Activated CD4-positive, alpha-beta T cell treated with anti-CD3 and anti-CD28 coated beads for 36 hours (primary cell): ENCODE measurements around the gene INPP5E. TPM values are rescaled to one million over a fixed set of nuclear protein-coding genes. Genes with fewer than 3 reads are reported as not detected.
A peak's percentile ranks its signal among the peaks of the same experiment; 100 is the strongest.
"Not testable (repeated sequence)": the region's sequence is repeated elsewhere in the genome, so short reads cannot be mapped to it uniquely, and the experiment has no call there.

Source experiments
- ATAC-seq: fragments of 200-7000 bp; cut with Tn5 transposase; one replicate; pipeline ENCODE4 v1.10.0; 2021; ENCODE audit warnings: mild to moderate bottlenecking, moderate library complexity
- CTCF ChIA-PET: fragments of 350-600 bp; sonication (Branson Sonifier 250); formaldehyde crosslinking; loops from one replicate; lab custom pipeline; 2021; ENCODE audit warnings: antibody characterized with exemption; lab: Charles Lee
- POLR2A ChIA-PET: fragments of 350-600 bp; sonication (Branson Sonifier 250); formaldehyde crosslinking; loops from one replicate; lab custom pipeline; 2021; ENCODE audit warnings: antibody characterized with exemption, inconsistent platforms; lab: Charles Lee
- DNase-seq: peaks from one replicate; pipeline ENCODE4 v3.0.0-alpha.2; 2020
- H3K27ac Mint-ChIP-seq: one replicate; pipeline ENCODE4 v1.8.0; 2021; ENCODE audit warnings: mixed read lengths
- H3K27me3 Mint-ChIP-seq: one replicate; pipeline ENCODE4 v1.8.0; 2021; ENCODE audit warnings: mixed read lengths
- H3K36me3 Mint-ChIP-seq: one replicate; pipeline ENCODE4 v1.8.0; 2021; ENCODE audit warnings: low read depth, mixed read lengths
- H3K4me1 Mint-ChIP-seq: one replicate; pipeline ENCODE4 v1.8.0; 2021; ENCODE audit warnings: mixed read lengths
- H3K4me3 Mint-ChIP-seq: one replicate; pipeline ENCODE4 v1.8.0; 2021; ENCODE audit warnings: mild to moderate bottlenecking, moderate library complexity, mixed read lengths
- H3K9me3 Mint-ChIP-seq: one replicate; pipeline ENCODE4 v1.8.0; 2021; ENCODE audit warnings: low read depth, mixed read lengths
- intact Hi-C, 2 experiments: fragments of 100-400 bp; cut with DNase I in 1 of 2; cut with micrococcal nuclease in 1 of 2; formaldehyde crosslinking; loops; one replicate each; pipeline versions ENCODE4 v1.14.2 to v1.15.1; 2022 to 2024; cut with DNase I, micrococcal nuclease
- total RNA-seq, 2 experiments: library from RNA; stranded (reverse); gene quantifications; one replicate each; pipeline ENCODE4 v1.2.3, GENCODE V29; 2021

Gene INPP5E
- total RNA-seq, 2 experiments from 2014 or later = 13.5 to 14.1 TPM

DNA sequence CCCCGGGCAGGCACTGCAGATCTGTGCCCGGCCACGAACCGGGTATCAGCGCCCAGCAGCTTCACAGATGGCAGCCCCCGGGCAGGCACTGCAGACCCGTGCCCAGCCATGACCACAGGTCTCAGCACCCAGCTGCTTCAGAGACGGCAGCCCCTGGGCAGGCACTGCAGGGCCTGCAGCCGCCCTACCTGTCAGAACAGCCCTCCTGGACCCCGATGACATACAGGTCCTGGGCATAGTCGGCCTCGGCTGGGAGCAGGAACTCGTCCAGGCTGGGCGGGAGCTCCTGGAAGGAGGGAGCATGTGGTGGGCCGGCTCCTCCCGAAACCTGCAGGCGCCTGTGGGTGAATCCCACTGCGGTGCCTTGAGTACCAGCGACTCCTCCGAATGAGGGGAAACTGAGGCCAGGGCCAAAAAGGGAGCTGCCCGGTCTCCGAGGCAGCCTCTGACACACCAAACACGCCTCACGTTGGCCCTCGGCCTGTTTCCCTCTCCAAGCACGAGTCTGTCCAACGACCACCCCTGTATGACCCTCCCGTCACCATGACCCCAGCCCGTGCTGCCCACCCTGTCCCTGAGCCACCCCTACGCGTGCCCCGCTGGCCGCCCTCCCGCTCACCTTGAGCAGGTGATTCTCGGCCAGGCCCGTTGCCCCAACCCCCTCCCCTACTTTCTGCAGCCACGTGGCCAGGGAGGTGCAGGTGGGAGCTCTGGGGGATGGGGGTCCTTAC, 5.6 kb downstream of the INPP5E start:
- Mint-ChIP-seq H3K27ac (no peak overlapping the region), H3K9me3 (no peaks in the 10 kb centered on the region), H3K4me1 (peaks cover 21% of the 10 kb centered on the region), H3K36me3 (peaks cover 2% of the 10 kb centered on the region), H3K4me3 (no peak overlapping the region), H3K27me3 (no peaks in the 10 kb centered on the region)
- DNase-seq (no peak), ATAC-seq (no peak)
- POLR2A ChIA-PET = no interaction called here
- intact Hi-C loops = no loop called here
- CTCF ChIA-PET = interaction anchor here (1.1 kb wide), 1 partner anchor 9 kb away, joined by 3 read pairs; no protein-coding TSS in a partner anchor

- peaks cover 2% of the 10 kb centered on the region for H3K36me3 Mint-ChIP-seq
- peaks cover 18% of the 10 kb centered on the region for H3K4me1 Mint-ChIP-seq
- H3K27ac Mint-ChIP-seq = no peak overlapping the region
- POLR2A ChIA-PET = no interaction called here
- DNase-seq = no peak
- CTCF ChIA-PET = interaction anchor here (0.6 to 1.1 kb wide), 2 partner anchors 9 to 555 kb away, joined by 3 read pairs; no protein-coding TSS in a partner anchor
- intact Hi-C loops = no loop called here
- no peaks in the 10 kb centered on the region for H3K9me3 Mint-ChIP-seq
- no peaks in the 10 kb centered on the region for H3K27me3 Mint-ChIP-seq
- no peak overlapping the region for H3K4me3 Mint-ChIP-seq
- ATAC-seq = no peak
Observed at GRCh38 chr9:136433043-136433715, 6.5 kb downstream of the INPP5E start.

GRCh38 chr9:136432591-136432990, 7.1 kb downstream of the INPP5E start:
- Mint-ChIP-seq H3K36me3 (peaks cover 2% of the 10 kb centered on the region), H3K9me3 (no peaks in the 10 kb centered on the region), H3K27me3 (no peaks in the 10 kb centered on the region), H3K27ac (no peak overlapping the region), H3K4me1 (peaks cover 12% of the 10 kb centered on the region), H3K4me3 (no peak overlapping the region)
- DNase-seq = no peak
- CTCF ChIA-PET = no interaction called here
- no peak for ATAC-seq
- POLR2A ChIA-PET = no interaction called here
- intact Hi-C loops = no loop called here

GRCh38 chr9:136431782-136432350, 7.8 kb downstream of the INPP5E start:
- peaks cover 4% of the 10 kb centered on the region for H3K36me3 Mint-ChIP-seq
- ChIA-PET POLR2A (no interaction called here), CTCF (no interaction called here)
- H3K9me3 Mint-ChIP-seq = no peaks in the 10 kb centered on the region
- no peaks in the 10 kb centered on the region for H3K27me3 Mint-ChIP-seq
- peaks cover 5% of the 10 kb centered on the region for H3K4me1 Mint-ChIP-seq
- no peak for DNase-seq
- H3K27ac Mint-ChIP-seq = no peak overlapping the region
- intact Hi-C loops = no loop called here
- no peak for ATAC-seq
- no peak overlapping the region for H3K4me3 Mint-ChIP-seq

- Mint-ChIP-seq H3K4me3 (no peak overlapping the region), H3K4me1 (no peaks in the 10 kb centered on the region), H3K9me3 (no peaks in the 10 kb centered on the region), H3K36me3 (peaks cover 5% of the 10 kb centered on the region), H3K27me3 (no peaks in the 10 kb centered on the region), H3K27ac (no peak overlapping the region)
- POLR2A ChIA-PET = no interaction called here
- intact Hi-C loops = no loop called here
- ATAC-seq (no peak), DNase-seq (no peak)
- CTCF ChIA-PET = no interaction called here
Observed at GRCh38 chr9:136430588-136431234, 8.9 kb downstream of the INPP5E start.

DNA sequence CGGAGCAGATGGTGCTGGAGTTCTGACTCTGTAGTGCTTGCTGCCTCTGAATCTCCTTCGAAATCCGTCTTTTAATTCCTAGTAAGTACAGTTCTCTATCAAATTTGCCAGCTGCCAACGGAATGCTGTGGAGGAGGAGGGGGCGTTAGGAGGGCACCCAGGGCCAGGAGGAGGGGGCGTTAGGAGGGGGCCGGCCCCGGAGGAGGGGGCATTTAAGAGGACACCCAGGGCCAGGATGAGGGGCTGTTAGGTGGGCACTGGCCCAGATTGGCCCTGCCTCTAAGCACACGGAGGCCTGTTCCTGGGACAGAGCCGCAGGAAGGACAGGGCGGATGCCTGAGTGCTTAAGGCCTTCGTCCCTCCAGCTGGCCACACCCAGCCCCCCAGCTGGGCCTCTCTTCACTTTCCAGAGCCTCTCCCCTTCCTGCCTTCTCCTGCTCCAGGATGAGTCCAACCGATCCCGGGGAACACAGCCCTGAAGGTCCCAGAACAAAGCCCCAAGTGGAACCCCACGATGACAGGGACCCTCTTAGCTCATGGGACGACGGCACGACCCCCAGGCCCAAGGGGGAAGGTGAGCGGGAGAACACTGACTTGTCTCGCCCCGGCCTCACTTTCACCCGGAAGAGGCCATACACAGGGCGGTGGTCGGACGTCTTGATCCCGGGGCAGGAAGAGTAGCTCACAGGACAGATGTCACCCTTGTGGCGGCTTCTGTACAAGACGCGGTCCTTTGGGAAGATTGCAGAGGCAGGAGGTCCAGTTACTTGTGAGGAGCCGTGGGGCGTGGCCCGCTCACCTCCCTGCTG, 9.8 kb downstream of the INPP5E start:
- ATAC-seq (no peak), DNase-seq (no peak)
- ChIA-PET POLR2A (no interaction called here), CTCF (no interaction called here)
- H3K36me3 Mint-ChIP-seq = peaks cover 12% of the 10 kb centered on the region
- H3K27ac Mint-ChIP-seq = no peak overlapping the region
- no peaks in the 10 kb centered on the region for H3K9me3 Mint-ChIP-seq
- intact Hi-C loops = no loop called here
- no peaks in the 10 kb centered on the region for H3K4me1 Mint-ChIP-seq
- H3K4me3 Mint-ChIP-seq = no peak overlapping the region
- H3K27me3 Mint-ChIP-seq = no peaks in the 10 kb centered on the region

- intact Hi-C loops = no loop called here
- H3K27me3 Mint-ChIP-seq = no peaks in the 10 kb centered on the region
- no peaks in the 10 kb centered on the region for H3K4me1 Mint-ChIP-seq
- DNase-seq (no peak), ATAC-seq (no peak)
- POLR2A ChIA-PET = no interaction called here
- CTCF ChIA-PET = no interaction called here
- peaks cover 18% of the 10 kb centered on the region for H3K36me3 Mint-ChIP-seq
- no peak overlapping the region for H3K4me3 Mint-ChIP-seq
- H3K9me3 Mint-ChIP-seq = no peaks in the 10 kb centered on the region
- H3K27ac Mint-ChIP-seq = no peak overlapping the region
Observed at GRCh38 chr9:136429075-136429628, 10.5 kb downstream of the INPP5E start.

GRCh38 chr9:136426787-136427186, 12.9 kb downstream of the INPP5E start:
- Mint-ChIP-seq H3K9me3 (no peaks in the 10 kb centered on the region), H3K27me3 (no peaks in the 10 kb centered on the region), H3K36me3 (peaks cover 31% of the 10 kb centered on the region), H3K4me1 (no peaks in the 10 kb centered on the region), H3K27ac (no peak overlapping the region), H3K4me3 (no peak overlapping the region)
- intact Hi-C loops = no loop called here
- DNase-seq = no peak
- no peak for ATAC-seq
- ChIA-PET CTCF (interaction anchor here (0.6 kb wide), 1 partner anchor 39 kb away, joined by 3 read pairs; no protein-coding TSS in a partner anchor), POLR2A (no interaction called here)

- H3K27ac Mint-ChIP-seq, H3K9me3 Mint-ChIP-seq, H3K4me1 Mint-ChIP-seq, H3K27me3 Mint-ChIP-seq, intact Hi-C loops, H3K4me3 Mint-ChIP-seq: not testable (repeated sequence)
- CTCF ChIA-PET = interaction anchor here (0.6 to 1.3 kb wide), 2 partner anchors 13 to 17 kb away, joined by 3 to 4 read pairs; no protein-coding TSS in a partner anchor
- ATAC-seq = peak; percentile 33
- peak; percentile 30 for DNase-seq
- POLR2A ChIA-PET = interaction anchor here (0.6 to 0.7 kb wide), 2 partner anchors 37 to 297 kb away, joined by 5 to 6 read pairs; no protein-coding TSS in a partner anchor
- H3K36me3 Mint-ChIP-seq = peaks cover 29% of the 10 kb centered on the region
Observed at GRCh38 chr9:136425367-136425766, 14.3 kb downstream of the INPP5E start.

DNA sequence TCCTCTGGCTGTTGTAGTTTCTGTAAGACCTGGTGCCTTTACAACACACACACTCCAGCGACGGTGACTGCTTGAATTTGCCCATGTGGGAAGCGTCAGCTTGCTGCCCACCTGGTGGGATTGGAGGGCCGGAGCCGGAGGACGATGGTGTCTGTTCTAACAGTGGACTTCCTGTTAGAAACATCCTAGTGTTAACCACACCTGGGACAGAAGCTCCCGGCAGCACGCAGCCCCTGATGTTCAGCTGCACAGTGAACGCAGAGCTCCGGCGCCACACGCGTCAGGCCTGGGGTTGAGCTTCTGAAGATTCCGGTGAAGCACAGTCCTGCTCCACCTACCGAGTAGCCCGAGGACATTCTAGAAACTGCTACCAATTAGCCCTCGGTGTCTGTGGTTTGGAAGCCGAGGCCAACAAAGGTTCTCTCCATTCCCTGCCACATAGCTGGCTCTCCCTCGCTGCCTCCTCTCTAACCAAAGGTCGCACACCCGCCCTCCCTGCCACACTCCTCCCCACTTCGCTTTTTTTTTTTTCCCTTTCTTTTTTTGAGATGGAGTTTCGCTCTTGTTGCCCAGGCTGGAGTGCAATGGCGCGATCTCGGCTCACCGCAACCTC, 14.8 kb downstream of the INPP5E start:
- Mint-ChIP-seq H3K4me3 (no peak overlapping the region), H3K27ac (no peak overlapping the region), H3K27me3 (no peaks in the 10 kb centered on the region), H3K9me3 (no peaks in the 10 kb centered on the region), H3K4me1 (no peaks in the 10 kb centered on the region), H3K36me3 (peaks cover 29% of the 10 kb centered on the region)
- DNase-seq = no peak
- intact Hi-C loops = no loop called here
- ChIA-PET POLR2A (no interaction called here), CTCF (interaction anchor here (0.6 to 1.3 kb wide), 3 partner anchors 9 to 18 kb away, joined by 3 to 4 read pairs (median 3); no protein-coding TSS in a partner anchor)
- no peak for ATAC-seq
